Measurements from ENCODE around the gene ARHGAP24.

The ARHGAP24 gene

GRCh38 chr4:85606505-85606904 is 131.6 kb downstream of the ARHGAP24 start:
- TF ChIP-seq TAF1 (IDR thresholded peaks at IDR 0.05; ENCODE audit: low read depth) (no peak), EGR1 (IDR thresholded peaks at IDR 0.05) (no peak), ZBTB7A (IDR thresholded peaks at IDR 0.05; ENCODE audit: low read depth) (no peak), RAD21 (IDR thresholded peaks at IDR 0.05; ENCODE audit: low read depth) (no peak), YY1 (IDR thresholded peaks at IDR 0.05; ENCODE audit: low read depth) (no peak), TCF12 (IDR thresholded peaks at IDR 0.05; ENCODE audit: low read depth) (no peak), FOXM1 (IDR thresholded peaks at IDR 0.05; ENCODE audit: borderline replicate concordance, low read depth) (no peak), USF1 (IDR thresholded peaks at IDR 0.05) (no peak), CREB1 (IDR thresholded peaks at IDR 0.05; ENCODE audit: low read depth) (no peak), TEAD4 (IDR thresholded peaks at IDR 0.05) (no peak), NFIC (IDR thresholded peaks at IDR 0.05) (no peak), EP300 (IDR thresholded peaks at IDR 0.05; ENCODE audit: borderline replicate concordance) (no peak), CEBPB (IDR thresholded peaks at IDR 0.05) (no peak), REST (IDR thresholded peaks at IDR 0.05; ENCODE audit: low read depth) (no peak)
- TF ChIP-seq, protein P1, sequence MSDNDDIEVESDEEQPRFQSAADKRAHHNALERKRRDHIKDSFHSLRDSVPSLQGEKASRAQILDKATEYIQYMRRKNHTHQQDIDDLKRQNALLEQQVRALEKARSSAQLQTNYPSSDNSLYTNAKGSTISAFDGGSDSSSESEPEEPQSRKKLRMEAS (IDR thresholded peaks at IDR 0.05) = no peak

DNA sequence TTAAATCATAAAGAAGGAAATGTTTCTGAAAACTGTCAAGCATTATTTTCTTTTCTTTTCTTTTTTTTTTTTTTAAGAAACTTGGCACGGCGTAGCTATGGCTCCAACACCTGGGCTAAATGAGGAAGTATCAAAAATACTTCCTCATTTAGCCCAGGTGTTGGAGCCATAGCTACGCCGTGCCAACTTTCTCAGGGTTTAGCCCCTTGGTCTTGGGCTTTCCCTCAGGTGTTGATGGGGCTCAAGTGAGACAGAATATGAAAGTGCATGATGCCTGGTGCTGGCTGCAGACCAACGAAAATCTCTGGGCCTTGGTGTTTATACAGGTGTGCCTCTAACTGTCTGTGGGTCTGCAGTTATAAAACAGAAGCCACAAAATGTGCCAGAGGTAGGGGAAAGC is 132.7 kb downstream of the ARHGAP24 start:
- no peak for TF ChIP-seq YY1 (IDR thresholded peaks at IDR 0.05; ENCODE audit: low read depth)
- TF ChIP-seq EP300 (IDR thresholded peaks at IDR 0.05; ENCODE audit: borderline replicate concordance) = no peak
- no peak for TF ChIP-seq EGR1 (IDR thresholded peaks at IDR 0.05)
- TF ChIP-seq, protein P1 (IDR thresholded peaks at IDR 0.05) = no peak

- no peak for TF ChIP-seq EGR1 (IDR thresholded peaks at IDR 0.05)
- no peak for TF ChIP-seq RAD21 (IDR thresholded peaks at IDR 0.05; ENCODE audit: low read depth)
Measured at GRCh38 chr4:85610450-85610849, 135.5 kb downstream of the ARHGAP24 start.

DNA sequence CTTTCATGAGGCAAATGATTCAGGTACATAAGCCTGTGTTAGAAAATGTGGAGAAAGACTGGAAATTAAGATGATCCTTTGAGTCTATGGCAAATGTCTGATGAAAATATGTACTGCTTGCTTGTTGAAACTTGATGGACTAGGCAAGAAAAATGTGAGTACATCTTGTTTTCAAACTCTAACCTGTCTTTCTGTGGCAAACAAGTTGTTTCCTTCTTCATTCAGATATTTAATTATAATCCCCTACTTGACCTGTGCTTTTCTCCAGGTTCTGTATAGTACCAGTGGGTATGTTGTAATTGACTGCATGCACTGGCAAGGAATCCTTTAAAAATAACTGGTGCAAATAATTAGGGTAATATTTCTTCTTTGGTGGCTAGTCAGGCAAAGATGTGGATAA is 136.7 kb downstream of the ARHGAP24 start:
- TF ChIP-seq TCF12 (IDR thresholded peaks at IDR 0.05; ENCODE audit: low read depth) (no peak), ZBTB7A (IDR thresholded peaks at IDR 0.05; ENCODE audit: low read depth) (no peak), EP300 (IDR thresholded peaks at IDR 0.05; ENCODE audit: borderline replicate concordance) (no peak), CEBPB (IDR thresholded peaks at IDR 0.05) (no peak), USF1 (IDR thresholded peaks at IDR 0.05) (no peak), RAD21 (IDR thresholded peaks at IDR 0.05; ENCODE audit: low read depth) (no peak), CREB1 (IDR thresholded peaks at IDR 0.05; ENCODE audit: low read depth) (no peak), REST (IDR thresholded peaks at IDR 0.05; ENCODE audit: low read depth) (no peak), NFIC (IDR thresholded peaks at IDR 0.05) (no peak), TAF1 (IDR thresholded peaks at IDR 0.05; ENCODE audit: low read depth) (no peak), YY1 (IDR thresholded peaks at IDR 0.05; ENCODE audit: low read depth) (no peak), EGR1 (IDR thresholded peaks at IDR 0.05) (no peak), TEAD4 (IDR thresholded peaks at IDR 0.05) (no peak), FOXM1 (IDR thresholded peaks at IDR 0.05; ENCODE audit: borderline replicate concordance, low read depth) (no peak)
- TF ChIP-seq, protein P1 (IDR thresholded peaks at IDR 0.05) = no peak

GRCh38 chr4:85613901-85614300 is 139.0 kb downstream of the ARHGAP24 start:
- TF ChIP-seq EGR1 (IDR thresholded peaks at IDR 0.05) = no peak
- TF ChIP-seq FOXM1 (IDR thresholded peaks at IDR 0.05; ENCODE audit: borderline replicate concordance, low read depth) = no peak
- TF ChIP-seq ZBTB7A (IDR thresholded peaks at IDR 0.05; ENCODE audit: low read depth) = no peak
- TF ChIP-seq, protein P1 (IDR thresholded peaks at IDR 0.05) = no peak
- TF ChIP-seq USF1 (IDR thresholded peaks at IDR 0.05) = no peak
- TF ChIP-seq CREB1 (IDR thresholded peaks at IDR 0.05; ENCODE audit: low read depth) = no peak
- TF ChIP-seq TAF1 (IDR thresholded peaks at IDR 0.05; ENCODE audit: low read depth) = no peak
- no peak for TF ChIP-seq EP300 (IDR thresholded peaks at IDR 0.05; ENCODE audit: borderline replicate concordance)
- TF ChIP-seq YY1 (IDR thresholded peaks at IDR 0.05; ENCODE audit: low read depth) = no peak
- no peak for TF ChIP-seq RAD21 (IDR thresholded peaks at IDR 0.05; ENCODE audit: low read depth)
- TF ChIP-seq CEBPB (IDR thresholded peaks at IDR 0.05) = no peak
- no peak for TF ChIP-seq NFIC (IDR thresholded peaks at IDR 0.05)
- no peak for TF ChIP-seq TCF12 (IDR thresholded peaks at IDR 0.05; ENCODE audit: low read depth)
- no peak for TF ChIP-seq TEAD4 (IDR thresholded peaks at IDR 0.05)
